Measurements from ENCODE around the gene ITPR2. TPM values are rescaled to one million over a fixed set of nuclear protein-coding genes. Genes with fewer than 3 reads are reported as not detected.

The ITPR2 gene
- polyA plus RNA-seq, 1 of the 3 experiments (the other 2 are of a cell fraction) = 2.3 TPM

DNA sequence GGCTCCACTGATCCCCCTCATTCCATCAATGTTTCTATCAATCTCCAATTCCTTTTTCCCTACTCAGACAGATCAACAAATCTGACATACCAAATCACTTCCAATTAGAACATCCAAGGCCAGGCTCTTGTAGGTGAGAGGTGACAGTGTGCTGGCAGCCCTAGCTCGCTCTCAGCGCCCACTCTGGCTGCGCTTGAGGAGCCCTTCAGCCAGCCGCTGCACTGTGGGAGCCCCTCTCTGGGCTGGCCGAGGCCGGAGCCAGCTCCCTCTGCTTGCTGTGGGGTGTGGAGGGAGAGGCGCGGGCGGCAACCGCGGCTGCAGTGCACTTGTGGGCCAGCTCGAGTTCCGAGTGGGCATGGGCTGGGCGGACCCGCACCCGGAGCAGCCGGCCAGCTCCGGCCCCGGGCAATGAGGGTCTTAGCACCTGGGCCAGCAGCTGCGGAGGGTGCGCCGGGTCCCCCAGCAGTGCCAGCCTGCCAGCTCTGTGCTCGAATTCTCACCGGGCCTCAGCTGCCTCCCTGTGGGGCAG lies 6.0 kb upstream of the ITPR2 start (continued):
- TF ChIP-seq, protein P1, sequence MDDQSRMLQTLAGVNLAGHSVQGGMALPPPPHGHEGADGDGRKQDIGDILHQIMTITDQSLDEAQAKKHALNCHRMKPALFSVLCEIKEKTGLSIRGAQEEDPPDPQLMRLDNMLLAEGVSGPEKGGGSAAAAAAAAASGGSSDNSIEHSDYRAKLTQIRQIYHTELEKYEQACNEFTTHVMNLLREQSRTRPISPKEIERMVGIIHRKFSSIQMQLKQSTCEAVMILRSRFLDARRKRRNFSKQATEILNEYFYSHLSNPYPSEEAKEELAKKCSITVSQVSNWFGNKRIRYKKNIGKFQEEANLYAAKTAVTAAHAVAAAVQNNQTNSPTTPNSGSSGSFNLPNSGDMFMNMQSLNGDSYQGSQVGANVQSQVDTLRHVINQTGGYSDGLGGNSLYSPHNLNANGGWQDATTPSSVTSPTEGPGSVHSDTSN (IDR thresholded peaks at IDR 0.05) = no peak
- TF ChIP-seq RXRA (IDR thresholded peaks at IDR 0.05; ENCODE audit: borderline replicate concordance, low read depth) (no peak), FOXM1 (IDR thresholded peaks at IDR 0.05; ENCODE audit: low read depth) (no peak), CHD2 (IDR thresholded peaks at IDR 0.05; ENCODE audit: low read length, partially characterized antibody) (no peak), MXI1 (IDR thresholded peaks at IDR 0.05; ENCODE audit: low read depth, low read length) (no peak), ELF1 (IDR thresholded peaks at IDR 0.05) (no peak)
- TF ChIP-seq, protein P2, sequence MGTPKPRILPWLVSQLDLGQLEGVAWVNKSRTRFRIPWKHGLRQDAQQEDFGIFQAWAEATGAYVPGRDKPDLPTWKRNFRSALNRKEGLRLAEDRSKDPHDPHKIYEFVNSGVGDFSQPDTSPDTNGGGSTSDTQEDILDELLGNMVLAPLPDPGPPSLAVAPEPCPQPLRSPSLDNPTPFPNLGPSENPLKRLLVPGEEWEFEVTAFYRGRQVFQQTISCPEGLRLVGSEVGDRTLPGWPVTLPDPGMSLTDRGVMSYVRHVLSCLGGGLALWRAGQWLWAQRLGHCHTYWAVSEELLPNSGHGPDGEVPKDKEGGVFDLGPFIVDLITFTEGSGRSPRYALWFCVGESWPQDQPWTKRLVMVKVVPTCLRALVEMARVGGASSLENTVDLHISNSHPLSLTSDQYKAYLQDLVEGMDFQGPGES (IDR thresholded peaks at IDR 0.05; ENCODE audit: low read depth, low read length) = no peak

DNA sequence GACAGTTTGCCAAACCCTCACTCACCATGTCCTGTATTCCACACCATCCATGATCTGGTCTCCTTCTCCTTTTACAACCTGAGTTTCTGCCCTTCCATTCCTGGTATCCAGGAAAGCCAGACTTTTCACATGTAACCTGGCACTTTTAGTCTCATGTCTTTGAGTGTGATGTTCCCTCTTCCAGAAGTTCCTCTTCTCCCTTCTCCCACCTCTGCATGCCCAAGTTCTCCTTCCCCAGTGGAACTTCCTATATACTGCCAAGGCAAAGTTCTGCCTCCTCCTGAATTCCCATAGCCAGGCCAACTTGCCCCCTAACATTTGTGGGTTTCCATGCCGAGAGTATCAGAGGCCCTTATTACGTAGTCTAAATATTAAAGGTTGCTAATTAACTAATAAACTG lies 3.2 kb upstream of the ITPR2 start:
- no peak overlapping the region for H3K4me2 ChIP-seq
- CTCF ChIA-PET = interaction anchor here (1.4 to 1.5 kb wide), 3 partner anchors 10 to 717 kb away, joined by 3 to 7 read pairs (median 5); no protein-coding TSS in a partner anchor
- POLR2A ChIA-PET = no interaction called here

More for the DNA sequence above, 3.2 kb upstream of the ITPR2 start:
- Histone ChIP-seq H3K27ac (ENCODE audit: low read depth in 2 of 2, low read length in 1 of 2) (no peak overlapping the region), H3K36me3 (replicated peaks in 1 of 2; ENCODE audit: control insufficient read depth in 1 of 2, insufficient read depth in 2 of 2, low read length in 1 of 2) (no peaks in the 10 kb centered on the region), H3K9me2 (no peaks in the 10 kb centered on the region), H3F3A (replicated peaks; ENCODE audit: insufficient read depth) (peaks cover 15% of the 10 kb centered on the region), H3K79me2 (ENCODE audit: insufficient read depth) (peaks cover 5% of the 10 kb centered on the region), H4K20me1 (ENCODE audit: insufficient read depth) (no peaks in the 10 kb centered on the region), H3K27me3 (ENCODE audit: insufficient read depth) (no peaks in the 10 kb centered on the region), H3K9me3 (no peaks in the 10 kb centered on the region), H2AFZ (ENCODE audit: low read depth) (no peak overlapping the region), H3K4me1 (ENCODE audit: control insufficient read depth in 1 of 2, insufficient read depth in 2 of 2, low read depth in 1 of 2, low read length in 1 of 2) (peaks cover 0 to 7% of the 10 kb centered on the region in 2 experiments; a peak in 1 of 4 replicates), H3K4me3 (ENCODE audit: low read depth in 2 of 2, low read length in 1 of 2) (no peak overlapping the region), H3K9ac (no peak overlapping the region)
- TF ChIP-seq, protein P3, sequence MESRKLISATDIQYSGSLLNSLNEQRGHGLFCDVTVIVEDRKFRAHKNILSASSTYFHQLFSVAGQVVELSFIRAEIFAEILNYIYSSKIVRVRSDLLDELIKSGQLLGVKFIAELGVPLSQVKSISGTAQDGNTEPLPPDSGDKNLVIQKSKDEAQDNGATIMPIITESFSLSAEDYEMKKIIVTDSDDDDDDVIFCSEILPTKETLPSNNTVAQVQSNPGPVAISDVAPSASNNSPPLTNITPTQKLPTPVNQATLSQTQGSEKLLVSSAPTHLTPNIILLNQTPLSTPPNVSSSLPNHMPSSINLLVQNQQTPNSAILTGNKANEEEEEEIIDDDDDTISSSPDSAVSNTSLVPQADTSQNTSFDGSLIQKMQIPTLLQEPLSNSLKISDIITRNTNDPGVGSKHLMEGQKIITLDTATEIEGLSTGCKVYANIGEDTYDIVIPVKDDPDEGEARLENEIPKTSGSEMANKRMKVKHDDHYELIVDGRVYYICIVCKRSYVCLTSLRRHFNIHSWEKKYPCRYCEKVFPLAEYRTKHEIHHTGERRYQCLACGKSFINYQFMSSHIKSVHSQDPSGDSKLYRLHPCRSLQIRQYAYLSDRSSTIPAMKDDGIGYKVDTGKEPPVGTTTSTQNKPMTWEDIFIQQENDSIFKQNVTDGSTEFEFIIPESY (IDR thresholded peaks at IDR 0.05; ENCODE audit: borderline replicate concordance, low read depth) = no peak
- TF ChIP-seq TCF12 (IDR thresholded peaks at IDR 0.05) (no peak), FOXJ3 (CRISPR knock-in tag; IDR thresholded peaks at IDR 0.05) (no peak), RXRA (IDR thresholded peaks at IDR 0.05; ENCODE audit: borderline replicate concordance, low read depth) (no peak), NRF1 (IDR thresholded peaks at IDR 0.05; ENCODE audit: low read depth, low read length) (no peak), FOXM1 (IDR thresholded peaks at IDR 0.05; ENCODE audit: low read depth) (no peak), MEF2A (IDR thresholded peaks at IDR 0.05; ENCODE audit: borderline replicate concordance, low read depth) (no peak), EZH2phosphoT487 (IDR thresholded peaks at IDR 0.05; ENCODE audit: borderline replicate concordance, low read depth) (no peak), SIN3A (IDR thresholded peaks at IDR 0.05; ENCODE audit: borderline replicate concordance, low read depth, low read length) (no peak), YY1 (IDR thresholded peaks at IDR 0.05; ENCODE audit: low read depth) (no peak), ELF1 (IDR thresholded peaks at IDR 0.05) (no peak)
- TF ChIP-seq, protein P4, sequence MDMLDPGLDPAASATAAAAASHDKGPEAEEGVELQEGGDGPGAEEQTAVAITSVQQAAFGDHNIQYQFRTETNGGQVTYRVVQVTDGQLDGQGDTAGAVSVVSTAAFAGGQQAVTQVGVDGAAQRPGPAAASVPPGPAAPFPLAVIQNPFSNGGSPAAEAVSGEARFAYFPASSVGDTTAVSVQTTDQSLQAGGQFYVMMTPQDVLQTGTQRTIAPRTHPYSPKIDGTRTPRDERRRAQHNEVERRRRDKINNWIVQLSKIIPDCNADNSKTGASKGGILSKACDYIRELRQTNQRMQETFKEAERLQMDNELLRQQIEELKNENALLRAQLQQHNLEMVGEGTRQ (IDR thresholded peaks at IDR 0.05; ENCODE audit: borderline replicate concordance, low read depth, low read length) = no peak
- TF ChIP-seq, protein P5, sequence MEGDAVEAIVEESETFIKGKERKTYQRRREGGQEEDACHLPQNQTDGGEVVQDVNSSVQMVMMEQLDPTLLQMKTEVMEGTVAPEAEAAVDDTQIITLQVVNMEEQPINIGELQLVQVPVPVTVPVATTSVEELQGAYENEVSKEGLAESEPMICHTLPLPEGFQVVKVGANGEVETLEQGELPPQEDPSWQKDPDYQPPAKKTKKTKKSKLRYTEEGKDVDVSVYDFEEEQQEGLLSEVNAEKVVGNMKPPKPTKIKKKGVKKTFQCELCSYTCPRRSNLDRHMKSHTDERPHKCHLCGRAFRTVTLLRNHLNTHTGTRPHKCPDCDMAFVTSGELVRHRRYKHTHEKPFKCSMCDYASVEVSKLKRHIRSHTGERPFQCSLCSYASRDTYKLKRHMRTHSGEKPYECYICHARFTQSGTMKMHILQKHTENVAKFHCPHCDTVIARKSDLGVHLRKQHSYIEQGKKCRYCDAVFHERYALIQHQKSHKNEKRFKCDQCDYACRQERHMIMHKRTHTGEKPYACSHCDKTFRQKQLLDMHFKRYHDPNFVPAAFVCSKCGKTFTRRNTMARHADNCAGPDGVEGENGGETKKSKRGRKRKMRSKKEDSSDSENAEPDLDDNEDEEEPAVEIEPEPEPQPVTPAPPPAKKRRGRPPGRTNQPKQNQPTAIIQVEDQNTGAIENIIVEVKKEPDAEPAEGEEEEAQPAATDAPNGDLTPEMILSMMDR (IDR thresholded peaks at IDR 0.05) = no peak
- TF ChIP-seq, protein P2 (IDR thresholded peaks at IDR 0.05; ENCODE audit: low read depth, low read length) = no peak
- TF ChIP-seq, protein P6, sequence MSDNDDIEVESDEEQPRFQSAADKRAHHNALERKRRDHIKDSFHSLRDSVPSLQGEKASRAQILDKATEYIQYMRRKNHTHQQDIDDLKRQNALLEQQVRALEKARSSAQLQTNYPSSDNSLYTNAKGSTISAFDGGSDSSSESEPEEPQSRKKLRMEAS (IDR thresholded peaks at IDR 0.05; ENCODE audit: low read depth) = no peak
- no peak for DNase-seq
- WGBS (ENCODE audit: low lambda C conversion rate) = 90% methylated on average over 2 of the region's 2 CpGs
